GM23248 (cell line): ENCODE results near the gene MORC1. TPM values are rescaled to one million over a fixed set of nuclear protein-coding genes. Genes with fewer than 3 reads are reported as not detected.

Source experiments
- DNase-seq: peaks from one replicate; pipeline ENCODE4 v3.0.0-alpha.2; 2015
- H2AFZ ChIP-seq: fragments of 200-600 bp; sonication (generic); 2 replicates; pipeline ENCODE4 v1.6.1; 2016; ENCODE audit warnings: antibody characterized with exemption
- H3F3A ChIP-seq: fragments of 200-600 bp; sonication (generic); 2 replicates; pipeline ENCODE4 v1.6.1; 2016; ENCODE audit warnings: mild to moderate bottlenecking, antibody characterized with exemption, mixed run types; ENCODE audit not compliant: insufficient read depth
- H3K27ac ChIP-seq: fragments of 200-600 bp; sonication (generic); 2 replicates; pipeline ENCODE4 v1.5.1; 2016; ENCODE audit warnings: mild to moderate bottlenecking
- H3K27me3 ChIP-seq: fragments of 200-600 bp; sonication (generic); replicated peaks from 2 replicates; pipeline ENCODE4 v1.6.1; 2016; ENCODE audit warnings: mild to moderate bottlenecking; ENCODE audit not compliant: insufficient read depth
- H3K36me3 ChIP-seq: fragments of 200-600 bp; sonication (generic); 2 replicates; pipeline ENCODE4 v1.6.1; 2016; ENCODE audit warnings: low read depth, mild to moderate bottlenecking
- H3K4me1 ChIP-seq: fragments of 200-600 bp; sonication (generic); 2 replicates; pipeline ENCODE4 v1.6.1; 2016; ENCODE audit warnings: mild to moderate bottlenecking; ENCODE audit not compliant: insufficient read depth
- H3K4me2 ChIP-seq: fragments of 200-600 bp; sonication (generic); one replicate; pipeline ENCODE4 v1.6.1; 2016; ENCODE audit warnings: mild to moderate bottlenecking; ENCODE audit not compliant: unreplicated experiment
- H3K4me3 ChIP-seq: fragments of 200-600 bp; sonication (generic); 2 replicates; pipeline ENCODE4 v1.5.1; 2016; ENCODE audit warnings: mild to moderate bottlenecking
- H3K79me2 ChIP-seq: fragments of 200-600 bp; sonication (generic); 2 replicates; pipeline ENCODE4 v1.6.1; 2016; ENCODE audit warnings: mild to moderate bottlenecking; ENCODE audit not compliant: insufficient read depth
- H3K9ac ChIP-seq: fragments of 200-600 bp; sonication (generic); 2 replicates; pipeline ENCODE4 v1.6.1; 2016; ENCODE audit warnings: mild to moderate bottlenecking
- H3K9me2 ChIP-seq: fragments of 200-600 bp; sonication (generic); 2 replicates; pipeline ENCODE4 v1.6.1; 2016; ENCODE audit warnings: mixed run types, mild to moderate bottlenecking, moderate library complexity; ENCODE audit not compliant: insufficient read depth
- H3K9me3 ChIP-seq: fragments of 200-600 bp; sonication (generic); one replicate; pipeline ENCODE4 v1.6.1; 2017; ENCODE audit warnings: low read depth
- H4K20me1 ChIP-seq: fragments of 200-600 bp; sonication (generic); 2 replicates; pipeline ENCODE4 v1.6.0; 2016; ENCODE audit not compliant: insufficient read depth
- EZH2 ChIP-seq: fragments of 200-600 bp; sonication (generic); IDR thresholded peaks from 2 replicates; pipeline ENCODE4 v1.6.1; 2018; ENCODE audit warnings: antibody characterized with exemption, mild to moderate bottlenecking; ENCODE audit not compliant: insufficient read depth, poor library complexity, severe bottlenecking
- EZH2phosphoT487 ChIP-seq: fragments of 200-600 bp; sonication (generic); IDR thresholded peaks from 2 replicates; pipeline ENCODE4 v1.6.1; 2018; ENCODE audit warnings: antibody characterized with exemption, moderate library complexity, mild to moderate bottlenecking, low read depth; ENCODE audit not compliant: insufficient read depth
- WGBS, 2 experiments: methylation state at CpG; one replicate each; pipeline ENCODE4 v1.1.6; 2015 to 2017; ENCODE audit warnings: low lambda C conversion rate in 2 of 2, low coverage in 1 of 2; ENCODE audit errors: missing lambda C conversion rate in 2 of 2; 5-methylcytosine and 5-hydroxymethylcytosine counted together
- in situ Hi-C: fragments of 300-500 bp; cut with MboI; formaldehyde crosslinking; loops from 2 replicates; pipeline ENCODE4 v1.15.0; 2020
- polyA plus RNA-seq: library from polyadenylated mRNA; unstranded; fragments of >200 nt; fragmentation: Nextera tagmentation; extraction: Ambion mirVana; gene quantifications from 2 replicates; pipeline ENCODE4 v1.2.1, GENCODE V29; 2016
- total RNA-seq: library from RNA; depleted of rRNA; stranded (reverse); fragments of >200 nt; shearing (Covaris generic); gene quantifications from 2 replicates; pipeline ENCODE4 v1.2.3, GENCODE V29; 2014

Gene MORC1
- total and polyA plus RNA-seq, 2 experiments from 2014 or later, result not detected

DNA sequence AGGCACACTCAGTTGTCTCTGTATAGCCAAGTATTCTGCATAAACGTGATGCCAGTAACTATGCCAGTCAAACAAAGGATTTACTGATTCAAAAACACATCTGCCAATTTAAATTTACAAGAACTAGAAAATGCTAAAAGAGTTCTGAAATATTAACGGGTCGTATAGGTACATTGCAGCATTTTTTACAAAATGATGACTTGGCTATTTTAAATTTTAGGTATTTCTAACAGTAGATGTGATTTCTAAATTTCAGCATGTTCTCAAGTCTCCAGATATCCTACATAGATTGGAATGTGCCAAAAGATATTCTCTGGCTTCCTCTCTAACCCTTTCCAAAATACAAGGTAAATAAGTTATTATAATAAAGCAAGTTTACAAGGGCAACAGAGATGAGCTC is 60.3 kb downstream of the MORC1 start:
- no peak for TF ChIP-seq EZH2phosphoT487
- TF ChIP-seq EZH2, result no peak
- Histone ChIP-seq H3K4me3 (no peak overlapping the region), H3K27ac (no peak overlapping the region), H3K4me1 (no peaks in the 10 kb centered on the region), H3K9me3 (no peaks in the 10 kb centered on the region), H3K9me2 (no peaks in the 10 kb centered on the region), H2AFZ (no peak overlapping the region), H3K36me3 (no peaks in the 10 kb centered on the region), H3K79me2 (no peaks in the 10 kb centered on the region), H4K20me1 (no peaks in the 10 kb centered on the region), H3K27me3 (0 out of 2 replicates have a peak, but pooled peaks cover 4% of the 10 kb centered on the region), H3F3A (no peaks in the 10 kb centered on the region), H3K4me2 (no peak overlapping the region), H3K9ac (no peak overlapping the region)
- in situ Hi-C loops, result no loop called here
- DNase-seq, result no peak
- 49 to 50% methylated on average over 3 of the region's 3 CpGs for WGBS, 2 experiments

DNA sequence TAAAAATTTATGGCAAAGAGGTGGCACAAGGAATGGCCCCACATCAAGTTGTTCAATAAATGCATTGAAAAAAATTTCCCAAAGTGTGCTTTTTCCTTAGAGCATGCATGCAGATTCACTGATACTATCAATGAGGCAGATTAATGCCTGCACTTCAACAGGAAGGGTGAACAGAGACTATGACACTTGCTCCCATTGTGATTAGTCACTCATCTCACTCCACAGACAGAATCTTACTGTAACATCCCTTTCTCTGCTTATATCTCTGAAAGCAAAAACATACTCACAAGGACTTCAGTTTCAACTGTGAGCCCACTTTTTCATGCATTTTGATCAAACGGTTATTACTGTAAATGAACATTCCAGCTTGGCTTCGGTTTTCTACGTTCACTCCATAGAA is 60.9 kb downstream of the MORC1 start:
- Histone ChIP-seq H3K36me3 (no peaks in the 10 kb centered on the region), H3K4me2 (no peak overlapping the region), H3K79me2 (no peaks in the 10 kb centered on the region), H3K9me2 (no peaks in the 10 kb centered on the region), H3K4me3 (no peak overlapping the region), H3K27me3 (0 out of 2 replicates have a peak, but pooled peaks cover 4% of the 10 kb centered on the region), H3K9me3 (no peaks in the 10 kb centered on the region), H3K4me1 (no peaks in the 10 kb centered on the region), H3K9ac (no peak overlapping the region), H2AFZ (no peak overlapping the region), H4K20me1 (no peaks in the 10 kb centered on the region), H3K27ac (no peak overlapping the region), H3F3A (no peaks in the 10 kb centered on the region)
- DNase-seq, result no peak
- WGBS, 2 experiments, result 55 to 58% methylated on average over 3 of the region's 3 CpGs
- TF ChIP-seq EZH2, result no peak
- no peak for TF ChIP-seq EZH2phosphoT487
- in situ Hi-C loops, result no loop called here

- Histone ChIP-seq H2AFZ (no peak overlapping the region), H3K9ac (no peak overlapping the region), H3K4me1 (no peaks in the 10 kb centered on the region), H3K27ac (no peak overlapping the region), H4K20me1 (no peaks in the 10 kb centered on the region), H3K9me3 (no peaks in the 10 kb centered on the region), H3K79me2 (no peaks in the 10 kb centered on the region), H3K4me3 (no peak overlapping the region), H3K4me2 (no peak overlapping the region), H3K27me3 (no peaks in the 10 kb centered on the region), H3K36me3 (no peaks in the 10 kb centered on the region), H3F3A (no peaks in the 10 kb centered on the region), H3K9me2 (no peaks in the 10 kb centered on the region)
- no peak for TF ChIP-seq EZH2
- TF ChIP-seq EZH2phosphoT487, result no peak
- 30 to 34% methylated on average over 3 of the region's 3 CpGs for WGBS, 2 experiments
- DNase-seq, result peak; percentile 37
- in situ Hi-C loops, result no loop called here
Observed at GRCh38 chr3:109050591-109051167, 67.3 kb downstream of the MORC1 start.

DNA sequence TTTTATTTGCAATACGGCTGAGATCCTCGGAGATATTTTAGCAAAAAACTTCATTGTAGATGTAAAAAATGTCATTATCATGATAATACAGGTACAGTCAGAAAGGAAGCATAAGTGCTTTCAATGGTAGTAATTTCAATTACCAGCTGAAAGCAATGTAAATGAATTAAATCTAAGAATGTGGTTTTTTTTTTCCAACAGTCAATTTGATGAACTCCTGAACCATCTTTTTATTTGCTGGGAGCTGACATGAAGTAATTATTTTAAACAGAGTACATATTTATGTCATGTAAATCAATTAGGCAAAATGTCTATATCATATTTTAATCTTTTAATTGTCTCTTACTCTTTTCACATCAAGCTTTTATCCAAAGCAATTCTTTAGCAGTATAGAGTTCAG is 70.6 kb downstream of the MORC1 start:
- Histone ChIP-seq H3K4me3 (no peak overlapping the region), H3K79me2 (no peaks in the 10 kb centered on the region), H3K9me3 (no peaks in the 10 kb centered on the region), H3K27ac (no peak overlapping the region), H2AFZ (no peak overlapping the region), H3K9me2 (no peaks in the 10 kb centered on the region), H3K4me2 (no peak overlapping the region), H3K4me1 (no peaks in the 10 kb centered on the region), H4K20me1 (no peaks in the 10 kb centered on the region), H3K9ac (no peak overlapping the region), H3K36me3 (no peaks in the 10 kb centered on the region), H3F3A (no peaks in the 10 kb centered on the region), H3K27me3 (no peaks in the 10 kb centered on the region)
- no peak for DNase-seq
- in situ Hi-C loops, result no loop called here
- WGBS, 2 experiments, result 29 to 30% methylated on average over 2 of the region's 2 CpGs
- TF ChIP-seq EZH2phosphoT487 (no peak), EZH2 (no peak)
